ENCODE data around the gene ZFTA. TPM values are rescaled to one million over a fixed set of nuclear protein-coding genes. Genes with fewer than 3 reads are reported as not detected.

The ZFTA gene
- polyA plus RNA-seq, 3 donors, result 1.2 TPM; not detected in 2

GRCh38 chr11:63767267-63767564 lies 1.4 kb downstream of the ZFTA start:
- Histone ChIP-seq H3K27ac (ENCODE audit: low read depth in 1 of 2, low read length in 2 of 2) (peak overlapping the region in 1 of 2 donors; percentile 40), H2AFZ (ENCODE audit: insufficient read depth, low read depth, low read length, poor library complexity, severe bottlenecking) (peak overlapping the region; percentile 81), H3K4me3 (replicated peaks in 1 of 3; ENCODE audit: low read depth in 2 of 3, low read length in 3 of 3) (peak overlapping the region; percentile 71 to 91 (median 79)), H3K9ac (ENCODE audit: insufficient read depth, low read length, poor library complexity, severe bottlenecking) (peak overlapping the region; percentile 64), H3K27me3 (ENCODE audit: control insufficient read depth in 2 of 2, insufficient read depth in 2 of 2, low read length in 2 of 2) (peaks cover 19 to 29% of the 10 kb centered on the region in 2 donors), H3K4me2 (replicated peaks; ENCODE audit: extremely low read depth, low read length, poor library complexity, severe bottlenecking) (peak overlapping the region; percentile 86), H3K36me3 (replicated peaks in 1 of 2; ENCODE audit: control insufficient read depth in 1 of 2, insufficient read depth in 2 of 2, low read length in 2 of 2) (no peaks in the 10 kb centered on the region), H3K9me3 (replicated peaks in 1 of 2; ENCODE audit: control insufficient read depth in 1 of 2, insufficient read depth in 1 of 2, low read length in 2 of 2) (peaks cover 3 to 5% of the 10 kb centered on the region in 2 donors), H3K4me1 (ENCODE audit: control insufficient read depth in 1 of 2, insufficient read depth in 2 of 2, low read length in 2 of 2) (peaks cover 14 to 27% of the 10 kb centered on the region in 2 donors), H4K20me1 (ENCODE audit: insufficient read depth, low read length) (peaks cover 8% of the 10 kb centered on the region), H3K79me2 (ENCODE audit: insufficient read depth, low read length) (no peaks in the 10 kb centered on the region)
- peak overlapping the region in 6 of 7 donors; percentile 50 to 88 (median 78) for H3K27ac Mint-ChIP-seq
- peaks cover 0 to 4% of the 10 kb centered on the region in 2 donors for H3K36me3 Mint-ChIP-seq
- intact Hi-C loops (cut with micrococcal nuclease), result loop anchor here (5.0 to 10.0 kb wide), 3 partner anchors 180 to 380 kb away; no protein-coding TSS in a partner anchor
- no peak for DNase-seq
- 29% methylated on average over 4 of the region's 4 CpGs for WGBS (ENCODE audit: insufficient coverage)
- TF ChIP-seq CTCF (IDR thresholded peaks at IDR 0.05), result no peak
- peaks cover 22 to 38% (median 24%) of the 10 kb centered on the region in 3 donors for H3K27me3 Mint-ChIP-seq (ENCODE audit: low read depth in 3 of 3)
- H3K9me3 Mint-ChIP-seq, result peaks cover 2 to 11% (median 4%) of the 10 kb centered on the region in 7 donors
- H3K4me1 Mint-ChIP-seq, result peaks cover 16% of the 10 kb centered on the region
- H3K4me3 Mint-ChIP-seq, result peak overlapping the region; percentile 98

GRCh38 chr11:63766531-63767235 lies 1.9 kb downstream of the ZFTA start:
- Mint-ChIP-seq H3K36me3 (peaks cover 0 to 4% of the 10 kb centered on the region in 2 donors), H3K27me3 (ENCODE audit: low read depth in 3 of 3) (peaks cover 20 to 34% (median 20%) of the 10 kb centered on the region in 3 donors), H3K9me3 (peaks cover 2 to 11% (median 4%) of the 10 kb centered on the region in 7 donors), H3K27ac (no peak overlapping the region), H3K4me1 (peaks cover 16% of the 10 kb centered on the region), H3K4me3 (peak overlapping the region in 1 of 2 donors; percentile 98)
- no peak overlapping the region for H3K27ac ChIP-seq (ENCODE audit: low read depth in 1 of 2, low read length in 2 of 2)
- WGBS (ENCODE audit: insufficient coverage), result 95% methylated on average over 7 of the region's 7 CpGs
- peak overlapping the region in 1 of 3 experiments; percentile 91 for H3K4me3 ChIP-seq (replicated peaks in 1 of 3; ENCODE audit: low read depth in 2 of 3, low read length in 3 of 3)
- intact Hi-C loops (cut with micrococcal nuclease), result loop anchor here (5.0 to 10.0 kb wide), 3 partner anchors 181 to 381 kb away; no protein-coding TSS in a partner anchor
- no peak for TF ChIP-seq CTCF (IDR thresholded peaks at IDR 0.05)
- H3K4me1 ChIP-seq (ENCODE audit: control insufficient read depth in 1 of 2, insufficient read depth in 2 of 2, low read length in 2 of 2), result peaks cover 14 to 27% of the 10 kb centered on the region in 2 donors
- H3K9ac ChIP-seq (ENCODE audit: insufficient read depth, low read length, poor library complexity, severe bottlenecking), result no peak overlapping the region
- H3K79me2 ChIP-seq (ENCODE audit: insufficient read depth, low read length), result no peaks in the 10 kb centered on the region
- peaks cover 19 to 26% of the 10 kb centered on the region in 2 donors for H3K27me3 ChIP-seq (ENCODE audit: control insufficient read depth in 2 of 2, insufficient read depth in 2 of 2, low read length in 2 of 2)
- peak overlapping the region; percentile 86 for H3K4me2 ChIP-seq (replicated peaks; ENCODE audit: extremely low read depth, low read length, poor library complexity, severe bottlenecking)
- H4K20me1 ChIP-seq (ENCODE audit: insufficient read depth, low read length), result peaks cover 11% of the 10 kb centered on the region
- peak overlapping the region; percentile 81 for H2AFZ ChIP-seq (ENCODE audit: insufficient read depth, low read depth, low read length, poor library complexity, severe bottlenecking)
- peaks cover 3 to 5% of the 10 kb centered on the region in 2 donors for H3K9me3 ChIP-seq (replicated peaks in 1 of 2; ENCODE audit: control insufficient read depth in 1 of 2, insufficient read depth in 1 of 2, low read length in 2 of 2)
- DNase-seq, result no peak
- H3K36me3 ChIP-seq (replicated peaks in 1 of 2; ENCODE audit: control insufficient read depth in 1 of 2, insufficient read depth in 2 of 2, low read length in 2 of 2), result no peaks in the 10 kb centered on the region

Measured in CD14-positive monocyte (primary cell).